ENCODE data around the gene TRIP11.

GRCh38 chr14:91927800-91928199 lies 112.1 kb downstream of the TRIP11 start:
- TF ChIP-seq POLR2A (IDR thresholded peaks at IDR 0.05) (no peak), CTCF (IDR thresholded peaks at IDR 0.05) (no peak)

Data from breast epithelium (tissue), 3 donors.